A549 treated with Mapracorat at 1 μM for 4 hours (cell line): Measurements from ENCODE around the gene TARM1. TPM values are rescaled to one million over a fixed set of nuclear protein-coding genes. Genes with fewer than 3 reads are reported as not detected.

ENCODE experiments used
- total RNA-seq: library from RNA; stranded (reverse); fragments of 200-300 nt; extraction: Qiagen RNA extraction; gene quantifications from 5 replicates; pipeline ENCODE4 v1.2.3, GENCODE V29; 2022

TARM1 gene
- total RNA-seq = not detected in 5 replicates

GRCh38 chr19:54081032-54081431 lies at the start of gene TARM1:
TARM1 (minus strand) TSS chr19:54081365; CDS start chr19:54081340, 25 bp downstream.

GRCh38 chr19:54115109-54116063 lies 34.2 kb upstream of the TARM1 start, which contains the start of the genes PRPF31 and TFPT:
PRPF31 (plus strand) TSS chr19:54115754; CDS start chr19:54118279, 2,525 bp downstream.
TFPT (minus strand) TSS chr19:54115657; CDS start chr19:54115269, 388 bp downstream.

GRCh38 chr19:54102421-54103169 lies 21.4 kb upstream of the TARM1 start, which contains the start of gene NDUFA3:
NDUFA3 (plus strand) TSS chr19:54102855; CDS start chr19:54102879, 24 bp downstream.

GRCh38 chr19:54100561-54100960 lies 19.4 kb upstream of the TARM1 start, which contains the start of gene OSCAR:
OSCAR (minus strand) TSS chr19:54100803; CDS start chr19:54100792, 11 bp downstream.

GRCh38 chr19:54063350-54064116 lies 17.6 kb downstream of the TARM1 start, which contains the start of gene VSTM1:
VSTM1 (minus strand) TSS chr19:54063897; CDS start chr19:54063777, 120 bp downstream.

Other genes with a start within 250 kb of the TARM1 start
- 219 to 339 TPM (median 280 TPM) in 5 replicates for gene MYADM, start 213.5 kb downstream of the TARM1 start, total RNA-seq
- 3.8 to 7.2 TPM (median 6.5 TPM) in 5 replicates for gene PRKCG, start 199.2 kb downstream of the TARM1 start, total RNA-seq
- gene CACNG7, start 172.1 kb downstream of the TARM1 start, total RNA-seq = 5.5 to 9.3 TPM (median 8.6 TPM) in 5 replicates
- 0.73 to 1.2 TPM (median 0.93 TPM) in 5 replicates for gene CACNG8, start 118.4 kb downstream of the TARM1 start, total RNA-seq
- gene CACNG6, start 89.7 kb downstream of the TARM1 start, total RNA-seq = 9.3 to 13.4 TPM (median 12.4 TPM) in 5 replicates
- 0.52 to 0.83 TPM (median 0.57 TPM) in 4 of 5 replicates, not detected in the other for gene VSTM1, start 17.5 kb downstream of the TARM1 start, total RNA-seq
- gene OSCAR, start 19.4 kb upstream of the TARM1 start, total RNA-seq = 0.22 to 0.33 TPM (median 0.30 TPM) in 5 replicates
- gene NDUFA3, start 21.5 kb upstream of the TARM1 start, total RNA-seq = 208 to 255 TPM (median 222 TPM) in 5 replicates
- 19.7 to 25.6 TPM (median 21.8 TPM) in 5 replicates for gene TFPT, start 34.3 kb upstream of the TARM1 start, total RNA-seq
- 107 to 118 TPM (median 115 TPM) in 5 replicates for gene PRPF31, start 34.4 kb upstream of the TARM1 start, total RNA-seq
- 52.7 to 66.3 TPM (median 62.4 TPM) in 5 replicates for gene CNOT3, start 56.4 kb upstream of the TARM1 start, total RNA-seq
- 6.6 to 8.4 TPM (median 7.9 TPM) in 5 replicates for gene LENG1, start 78.4 kb upstream of the TARM1 start, total RNA-seq
- gene TMC4, start 91.8 kb upstream of the TARM1 start, total RNA-seq = 0.76 to 1.1 TPM (median 0.80 TPM) in 5 replicates
- 111 to 158 TPM (median 145 TPM) in 5 replicates for gene MBOAT7, start 108.2 kb upstream of the TARM1 start, total RNA-seq
- 76.6 to 127 TPM (median 124 TPM) in 5 replicates for gene TSEN34, start 109.9 kb upstream of the TARM1 start, total RNA-seq
- gene RPS9, start 119.5 kb upstream of the TARM1 start, total RNA-seq = 2,104 to 2,641 TPM (median 2,212 TPM) in 5 replicates
- gene LILRB3, start 141.6 kb upstream of the TARM1 start, total RNA-seq = 0.11 to 0.20 TPM (median 0.15 TPM) in 5 replicates
- gene LILRA6, start 161.4 kb upstream of the TARM1 start, total RNA-seq = 0.08 to 0.09 TPM in 2 of 5 replicates, not detected in the others
- not detected in 5 replicates for gene LILRB5, start 175.9 kb upstream of the TARM1 start, total RNA-seq
- gene LILRB2, start 199.7 kb upstream of the TARM1 start, total RNA-seq = 0.05 to 0.26 TPM (median 0.11 TPM) in 5 replicates
- not detected in 5 replicates for gene LILRA5, start 231.8 kb upstream of the TARM1 start, total RNA-seq